HEK293T (cell line): Measurements from ENCODE around the gene GALE.

Experiments
- ARNT ChIP-seq: fragments of 450-650 bp; IDR thresholded peaks from 2 replicates; pipeline ENCODE4 v1.6.1; 2017; ENCODE audit warnings: mild to moderate bottlenecking
- FOXM1 ChIP-seq: fragments of 450-650 bp; IDR thresholded peaks from 2 replicates; pipeline ENCODE4 v1.6.1; 2017; ENCODE audit warnings: mild to moderate bottlenecking, borderline replicate concordance
- HDGF ChIP-seq: fragments of 450-650 bp; IDR thresholded peaks from 2 replicates; pipeline ENCODE4 v1.6.1; 2017; ENCODE audit warnings: antibody characterized with exemption, borderline replicate concordance
- SP1 ChIP-seq: fragments of 450-650 bp; IDR thresholded peaks from 2 replicates; pipeline ENCODE4 v1.6.1; 2017

- no peak for TF ChIP-seq HDGF
- no peak for TF ChIP-seq ARNT
- TF ChIP-seq FOXM1 = no peak
- no peak for TF ChIP-seq SP1
Observed at GRCh38 chr1:23784846-23785245, 15.7 kb downstream of the GALE start.
